ENCODE measurements around the gene SETDB1. TPM values are rescaled to one million over a fixed set of nuclear protein-coding genes. Genes with fewer than 3 reads are reported as not detected.
"Not testable (repeated sequence)": the region's sequence is repeated elsewhere in the genome, so short reads cannot be mapped to it uniquely, and the experiment has no call there.

The SETDB1 gene
- total RNA-seq, 2 donors from 2014 or later = 26.3 to 63.8 TPM

DNA sequence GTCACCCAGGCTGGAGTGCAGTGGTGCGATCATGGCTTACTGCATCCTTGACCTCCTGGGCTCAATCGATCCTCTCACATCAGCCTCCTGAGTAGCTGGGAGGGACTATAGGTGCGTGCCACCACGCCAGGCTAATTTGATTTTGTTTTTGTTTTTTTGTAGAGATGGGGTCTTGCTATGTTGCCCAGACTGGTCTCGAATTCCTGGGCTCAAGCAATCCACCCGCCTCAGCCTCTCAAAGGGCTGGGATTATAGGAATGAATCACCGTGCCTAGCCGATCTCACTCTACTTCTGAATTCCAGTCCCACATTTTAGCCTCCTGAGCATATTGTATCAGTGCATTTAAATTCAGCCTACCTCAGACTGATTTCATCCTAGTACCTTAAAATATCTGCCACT, 37.4 kb upstream of the SETDB1 start:
- 88% methylated on average over 8 of the region's 8 CpGs for WGBS
- TF ChIP-seq POLR2AphosphoS5 (IDR thresholded peaks at IDR 0.05) (no peak), POLR2A (IDR thresholded peaks at IDR 0.05) (no peak)
- TF ChIP-seq, protein P1, sequence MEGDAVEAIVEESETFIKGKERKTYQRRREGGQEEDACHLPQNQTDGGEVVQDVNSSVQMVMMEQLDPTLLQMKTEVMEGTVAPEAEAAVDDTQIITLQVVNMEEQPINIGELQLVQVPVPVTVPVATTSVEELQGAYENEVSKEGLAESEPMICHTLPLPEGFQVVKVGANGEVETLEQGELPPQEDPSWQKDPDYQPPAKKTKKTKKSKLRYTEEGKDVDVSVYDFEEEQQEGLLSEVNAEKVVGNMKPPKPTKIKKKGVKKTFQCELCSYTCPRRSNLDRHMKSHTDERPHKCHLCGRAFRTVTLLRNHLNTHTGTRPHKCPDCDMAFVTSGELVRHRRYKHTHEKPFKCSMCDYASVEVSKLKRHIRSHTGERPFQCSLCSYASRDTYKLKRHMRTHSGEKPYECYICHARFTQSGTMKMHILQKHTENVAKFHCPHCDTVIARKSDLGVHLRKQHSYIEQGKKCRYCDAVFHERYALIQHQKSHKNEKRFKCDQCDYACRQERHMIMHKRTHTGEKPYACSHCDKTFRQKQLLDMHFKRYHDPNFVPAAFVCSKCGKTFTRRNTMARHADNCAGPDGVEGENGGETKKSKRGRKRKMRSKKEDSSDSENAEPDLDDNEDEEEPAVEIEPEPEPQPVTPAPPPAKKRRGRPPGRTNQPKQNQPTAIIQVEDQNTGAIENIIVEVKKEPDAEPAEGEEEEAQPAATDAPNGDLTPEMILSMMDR (IDR thresholded peaks at IDR 0.05) = no peak

DNA sequence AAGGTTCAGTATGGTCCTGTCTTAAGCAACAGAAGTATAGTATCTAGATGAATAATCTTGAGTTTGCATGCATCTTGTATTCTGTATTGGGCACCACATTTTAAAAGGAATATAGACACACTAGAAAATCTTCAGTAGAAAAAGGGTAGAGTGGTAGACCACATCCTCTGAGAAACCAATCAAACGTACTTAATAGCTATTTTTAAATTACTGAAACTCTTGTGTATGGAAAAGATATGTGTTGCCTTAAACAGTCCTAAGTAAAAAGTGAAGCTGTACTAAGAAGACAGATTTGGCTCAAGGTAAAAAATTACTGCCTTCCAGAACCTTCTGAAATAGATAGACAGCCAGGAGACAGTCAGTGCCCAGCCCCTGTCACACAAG, 36.1 kb upstream of the SETDB1 start:
- no peak overlapping the region for H3K4me3 ChIP-seq
- H3K36me3 ChIP-seq = no peaks in the 10 kb centered on the region
- H3K27ac ChIP-seq = no peak overlapping the region
- WGBS = 69% methylated on average over 1 of the region's 1 CpG
- H3K27me3 ChIP-seq (replicated peaks; ENCODE audit: insufficient read depth) = no peaks in the 10 kb centered on the region
- no peaks in the 10 kb centered on the region for H3K9me3 ChIP-seq
- DNase-seq (ENCODE audit: low spot score) = no peak
- TF ChIP-seq, protein P1 (IDR thresholded peaks at IDR 0.05) = no peak
- TF ChIP-seq POLR2AphosphoS5 (IDR thresholded peaks at IDR 0.05) = no peak
- no peak for TF ChIP-seq POLR2A (IDR thresholded peaks at IDR 0.05)
- no peaks in the 10 kb centered on the region for H3K4me1 ChIP-seq (replicated peaks)
- intact Hi-C loops (cut with DNase I) = no loop called here

More for the DNA sequence above, 37.4 kb upstream of the SETDB1 start:
- no peak overlapping the region for H3K27ac ChIP-seq
- intact Hi-C loops (cut with DNase I) = no loop called here
- no peaks in the 10 kb centered on the region for H3K9me3 ChIP-seq
- no peaks in the 10 kb centered on the region for H3K36me3 ChIP-seq
- no peak for DNase-seq (ENCODE audit: low spot score)
- H3K4me1 ChIP-seq (replicated peaks) = no peaks in the 10 kb centered on the region
- no peak overlapping the region for H3K4me3 ChIP-seq
- H3K27me3 ChIP-seq (replicated peaks; ENCODE audit: insufficient read depth) = no peaks in the 10 kb centered on the region

GRCh38 chr1:150893336-150893913, 32.7 kb upstream of the SETDB1 start:
- intact Hi-C loops (cut with DNase I) = no loop called here
- no peaks in the 10 kb centered on the region for H3K27me3 ChIP-seq (replicated peaks; ENCODE audit: insufficient read depth)
- no peaks in the 10 kb centered on the region for H3K9me3 ChIP-seq
- no peak for DNase-seq (ENCODE audit: low spot score)
- H3K27ac ChIP-seq = no peak overlapping the region
- no peaks in the 10 kb centered on the region for H3K4me1 ChIP-seq (replicated peaks)
- 84% methylated on average over 3 of the region's 3 CpGs for WGBS
- no peak for TF ChIP-seq POLR2A (IDR thresholded peaks at IDR 0.05)
- TF ChIP-seq, protein P1 (IDR thresholded peaks at IDR 0.05) = no peak
- TF ChIP-seq POLR2AphosphoS5 (IDR thresholded peaks at IDR 0.05) = no peak
- no peaks in the 10 kb centered on the region for H3K36me3 ChIP-seq
- H3K4me3 ChIP-seq = no peak overlapping the region

GRCh38 chr1:150895618-150896017, 30.5 kb upstream of the SETDB1 start:
- Histone ChIP-seq H3K27me3 (replicated peaks; ENCODE audit: insufficient read depth) (no peaks in the 10 kb centered on the region), H3K4me1 (replicated peaks) (no peaks in the 10 kb centered on the region), H3K4me3 (no peak overlapping the region), H3K36me3 (no peaks in the 10 kb centered on the region), H3K9me3 (no peaks in the 10 kb centered on the region), H3K27ac (no peak overlapping the region)
- intact Hi-C loops (cut with DNase I) = no loop called here
- DNase-seq (ENCODE audit: low spot score) = no peak
- WGBS = 74% methylated on average over 4 of the region's 4 CpGs
- TF ChIP-seq POLR2AphosphoS5 (IDR thresholded peaks at IDR 0.05) = no peak
- no peak for TF ChIP-seq POLR2A (IDR thresholded peaks at IDR 0.05)
- TF ChIP-seq, protein P1 (IDR thresholded peaks at IDR 0.05) = no peak

- H3K4me1 ChIP-seq (replicated peaks); H3K36me3 ChIP-seq; DNase-seq (ENCODE audit: low spot score); H3K4me3 ChIP-seq; H3K9me3 ChIP-seq; H3K27me3 ChIP-seq (replicated peaks; ENCODE audit: insufficient read depth); H3K27ac ChIP-seq; intact Hi-C loops (cut with DNase I): not testable (repeated sequence)
- 85% methylated on average over 8 of the region's 8 CpGs for WGBS
Measured at GRCh38 chr1:150899795-150900194, 26.4 kb upstream of the SETDB1 start.

All from prostate gland (tissue), 2 donors.